GM13977 (cell line): Measurements from ENCODE around the gene FAM13C.

Source experiments
- DNase-seq: peaks from one replicate; pipeline ENCODE4 v3.0.0; 2012; ENCODE audit warnings: low spot score
- in situ Hi-C: fragments of 300-500 bp; cut with MboI; formaldehyde crosslinking; loops from one replicate; pipeline ENCODE4 v1.12.0; 2022; ENCODE audit warnings: low sequenced_read_pairs, low pct_unique_long_range_greater_than_20kb, mixed read lengths, inconsistent platforms; ENCODE audit not compliant: unreplicated experiment
- TF ChIP-seq, protein P1 (sequence below): IDR thresholded peaks from 2 replicates; pipeline ENCODE4 v1.5.1; 2012; ENCODE audit warnings: mild to moderate bottlenecking, control low read depth; ENCODE audit not compliant: insufficient read depth; ENCODE audit errors: extremely low read depth, missing control alignments

Gene FAM13C

DNA sequence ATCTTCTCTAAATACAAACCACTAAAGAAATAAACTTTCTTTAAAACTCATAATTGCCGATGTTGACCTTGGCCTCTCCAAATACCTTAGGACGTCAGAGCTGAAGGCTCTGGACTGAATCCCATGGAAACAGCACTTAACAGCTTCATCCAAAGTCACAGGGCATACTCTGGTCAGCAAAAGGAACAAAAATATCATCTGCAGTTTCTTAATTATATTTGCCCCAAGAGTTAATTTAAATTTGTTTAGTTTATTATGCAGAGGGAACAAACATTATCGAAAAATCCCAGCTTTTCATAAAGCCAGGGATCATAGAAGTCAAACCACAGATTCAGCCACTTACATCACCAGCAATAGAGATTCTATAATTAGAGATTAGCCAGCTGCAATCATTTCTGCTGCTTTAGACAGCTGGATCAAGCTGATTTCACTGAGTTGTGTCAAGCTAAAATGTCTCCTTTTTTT, 20.5 kb upstream of the FAM13C start:
- TF ChIP-seq, protein P1, sequence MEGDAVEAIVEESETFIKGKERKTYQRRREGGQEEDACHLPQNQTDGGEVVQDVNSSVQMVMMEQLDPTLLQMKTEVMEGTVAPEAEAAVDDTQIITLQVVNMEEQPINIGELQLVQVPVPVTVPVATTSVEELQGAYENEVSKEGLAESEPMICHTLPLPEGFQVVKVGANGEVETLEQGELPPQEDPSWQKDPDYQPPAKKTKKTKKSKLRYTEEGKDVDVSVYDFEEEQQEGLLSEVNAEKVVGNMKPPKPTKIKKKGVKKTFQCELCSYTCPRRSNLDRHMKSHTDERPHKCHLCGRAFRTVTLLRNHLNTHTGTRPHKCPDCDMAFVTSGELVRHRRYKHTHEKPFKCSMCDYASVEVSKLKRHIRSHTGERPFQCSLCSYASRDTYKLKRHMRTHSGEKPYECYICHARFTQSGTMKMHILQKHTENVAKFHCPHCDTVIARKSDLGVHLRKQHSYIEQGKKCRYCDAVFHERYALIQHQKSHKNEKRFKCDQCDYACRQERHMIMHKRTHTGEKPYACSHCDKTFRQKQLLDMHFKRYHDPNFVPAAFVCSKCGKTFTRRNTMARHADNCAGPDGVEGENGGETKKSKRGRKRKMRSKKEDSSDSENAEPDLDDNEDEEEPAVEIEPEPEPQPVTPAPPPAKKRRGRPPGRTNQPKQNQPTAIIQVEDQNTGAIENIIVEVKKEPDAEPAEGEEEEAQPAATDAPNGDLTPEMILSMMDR, result no peak
- in situ Hi-C loops, result no loop called here
- no peak for DNase-seq

DNA sequence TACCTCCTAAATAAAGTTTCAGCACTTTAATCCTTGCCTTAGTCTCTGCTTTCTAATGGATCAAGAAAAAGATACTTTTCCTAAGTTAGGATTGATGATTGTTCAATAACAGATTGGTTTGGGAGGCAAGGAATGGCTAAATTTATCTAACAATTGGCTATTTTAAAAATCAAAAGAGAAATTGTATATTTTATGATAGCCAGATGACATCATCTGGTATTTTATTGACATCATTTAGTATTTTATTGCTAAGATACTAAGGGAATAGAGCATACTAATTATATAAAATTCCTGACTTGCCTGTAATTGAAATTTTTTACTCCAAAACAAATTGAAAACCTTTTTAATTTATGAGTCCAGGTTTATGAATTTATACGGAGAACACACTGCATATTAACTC, 19.3 kb upstream of the FAM13C start:
- in situ Hi-C loops, result no loop called here
- TF ChIP-seq, protein P1, result no peak
- DNase-seq, result no peak

DNA sequence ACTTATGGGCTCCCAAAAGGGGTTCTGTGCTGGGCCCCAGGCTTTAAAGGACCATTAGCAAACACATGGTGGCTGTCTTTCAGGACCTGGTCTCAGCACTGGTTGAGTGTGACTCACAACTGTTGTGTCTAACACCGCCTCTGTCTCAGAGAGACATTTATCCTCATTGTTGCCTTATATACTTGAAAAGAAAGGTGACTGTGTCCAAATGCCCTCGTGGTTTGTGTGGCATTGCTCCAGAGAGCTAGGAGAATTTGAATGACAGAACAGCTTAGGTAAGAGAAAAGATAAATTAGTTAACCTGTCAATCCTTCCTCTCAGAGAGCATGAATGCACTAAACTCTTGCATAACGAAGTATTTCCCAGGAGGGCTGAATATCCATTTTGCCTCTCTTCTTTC, 14.5 kb upstream of the FAM13C start:
- in situ Hi-C loops, result no loop called here
- TF ChIP-seq, protein P1, result no peak
- DNase-seq, result no peak

DNA sequence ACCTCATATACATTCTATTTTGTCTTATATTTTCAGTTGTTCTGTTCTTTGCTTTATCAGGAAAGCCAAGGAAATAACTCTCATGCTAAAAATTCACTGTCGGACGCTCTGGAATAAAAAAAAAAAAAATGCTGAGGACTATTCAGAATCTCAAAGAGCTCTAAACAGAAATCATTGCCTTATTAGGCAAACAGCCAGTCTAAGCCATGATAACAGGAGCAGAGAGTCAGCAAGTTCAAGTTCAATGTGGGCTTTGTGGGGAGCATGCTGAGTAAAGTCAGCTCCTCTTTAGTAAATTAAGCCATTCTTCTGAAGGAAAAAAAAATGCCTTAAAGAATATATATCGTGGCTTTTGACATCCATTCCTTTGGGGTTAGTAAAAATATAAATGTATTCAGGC, 13.6 kb upstream of the FAM13C start:
- DNase-seq, result no peak
- in situ Hi-C loops, result no loop called here
- TF ChIP-seq, protein P1, result no peak

DNA sequence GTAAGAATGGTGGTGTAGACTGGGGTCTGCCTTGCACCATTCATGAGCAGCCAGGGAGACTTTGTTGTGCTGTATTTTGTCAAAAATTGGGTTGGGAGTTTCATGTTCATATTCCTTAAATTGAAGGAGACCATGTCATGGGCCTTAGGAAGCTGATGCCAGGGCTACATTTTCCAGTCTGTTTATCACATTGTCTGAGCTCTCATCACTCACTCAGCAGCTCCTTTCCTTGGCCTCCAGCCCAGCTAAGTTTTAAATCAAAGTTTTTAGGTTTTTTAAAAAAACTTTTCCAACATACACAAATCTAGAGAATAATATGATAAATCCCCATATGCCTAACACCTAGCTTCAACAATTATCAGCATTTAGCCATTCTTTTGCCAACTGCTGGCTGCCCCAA, 12.6 kb upstream of the FAM13C start:
- TF ChIP-seq, protein P1, result no peak
- DNase-seq, result no peak
- in situ Hi-C loops, result no loop called here

DNA sequence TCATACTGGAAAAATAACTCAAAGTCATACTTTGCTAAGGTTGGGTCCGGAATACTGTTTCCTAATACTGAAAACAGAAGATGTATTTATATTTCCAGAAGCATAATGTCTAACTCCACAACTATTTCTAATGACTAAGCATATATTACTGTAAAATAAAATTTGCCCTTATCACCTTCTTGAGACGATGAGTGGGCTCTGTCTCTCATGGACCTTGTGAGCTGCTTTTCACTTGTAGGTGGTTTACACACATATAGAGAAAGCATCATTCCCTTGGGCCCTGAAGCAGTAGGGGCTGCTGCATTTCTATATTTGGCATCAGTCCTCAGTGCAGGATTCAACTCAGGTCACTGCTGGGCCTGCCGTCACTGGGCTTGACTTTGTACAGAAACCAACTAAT, 10.7 kb upstream of the FAM13C start:
- DNase-seq, result no peak
- TF ChIP-seq, protein P1, result no peak
- in situ Hi-C loops, result no loop called here

DNA sequence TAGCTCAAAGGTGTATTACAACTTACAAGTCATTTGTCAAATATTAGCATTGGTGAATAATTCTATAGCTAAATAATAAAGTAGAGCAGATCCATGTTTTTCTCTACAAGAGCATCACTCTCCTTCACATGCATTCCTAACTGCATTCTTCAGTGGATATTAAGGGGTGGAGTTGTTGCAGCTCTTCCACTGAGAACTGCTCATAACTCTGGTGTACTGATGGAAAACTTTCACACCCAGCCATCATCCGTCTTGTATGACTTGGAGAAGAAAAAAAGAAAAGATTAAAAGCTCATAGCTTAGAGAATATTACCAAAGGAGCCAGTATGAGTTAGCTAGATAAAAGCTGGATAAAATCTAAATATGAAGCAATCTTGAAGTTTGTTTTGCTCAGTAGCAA, 10.2 kb upstream of the FAM13C start:
- TF ChIP-seq, protein P1, result no peak
- in situ Hi-C loops, result no loop called here
- DNase-seq, result no peak
